Measurements from ENCODE around the gene PLEKHO1.
"Not testable (repeated sequence)": the region's sequence is repeated elsewhere in the genome, so short reads cannot be mapped to it uniquely, and the experiment has no call there.

The PLEKHO1 gene

GRCh38 chr1:150207281-150207971 lies 57.7 kb downstream of the PLEKHO1 start:
- TF ChIP-seq CTCF (IDR thresholded peaks at IDR 0.05; ENCODE audit: low read depth, low read length): no peak
- no peak for TF ChIP-seq MYC (IDR thresholded peaks at IDR 0.05; ENCODE audit: low read depth, low read length)
- no peak for TF ChIP-seq POLR2A (IDR thresholded peaks at IDR 0.05; ENCODE audit: extremely low read depth, insufficient read length)
- TF ChIP-seq, protein P1, sequence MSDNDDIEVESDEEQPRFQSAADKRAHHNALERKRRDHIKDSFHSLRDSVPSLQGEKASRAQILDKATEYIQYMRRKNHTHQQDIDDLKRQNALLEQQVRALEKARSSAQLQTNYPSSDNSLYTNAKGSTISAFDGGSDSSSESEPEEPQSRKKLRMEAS (IDR thresholded peaks at IDR 0.05; ENCODE audit: low read depth, low read length): no peak
- no peak for DNase-seq (ENCODE audit: low read depth)
- no peak overlapping the region for H3K4me3 ChIP-seq (ENCODE audit: low read depth, low read length)

GRCh38 chr1:150208460-150208859 lies 58.7 kb downstream of the PLEKHO1 start:
- H3K4me3 ChIP-seq (ENCODE audit: low read depth, low read length); DNase-seq (ENCODE audit: low read depth): not testable (repeated sequence)
